Cardiac fibroblast (primary cell): ENCODE results near the gene CCR1.
"Not testable (repeated sequence)": the region's sequence is repeated elsewhere in the genome, so short reads cannot be mapped to it uniquely, and the experiment has no call there.

Source experiments
- DNase-seq, 2 donors: peaks; one replicate each; pipeline versions ENCODE4 v3.0.0 to v3.0.0-alpha.2; 2010; ENCODE audit warnings: low read depth in 2 of 2
- H3K4me3 ChIP-seq, 2 donors: replicated peaks in 1 of 2; 1 replicate in 1 of 2; 2 replicates in 1 of 2; pipeline ENCODE4 v1.5.1; 2011; ENCODE audit warnings: low read depth in 2 of 2, low read length in 2 of 2, mild to moderate bottlenecking in 2 of 2, moderate library complexity in 1 of 2
- CTCF ChIP-seq: IDR thresholded peaks from one replicate; pipeline ENCODE4 v1.5.1; 2011; ENCODE audit warnings: low read depth, mild to moderate bottlenecking, low read length, inconsistent platforms

Gene CCR1

DNA sequence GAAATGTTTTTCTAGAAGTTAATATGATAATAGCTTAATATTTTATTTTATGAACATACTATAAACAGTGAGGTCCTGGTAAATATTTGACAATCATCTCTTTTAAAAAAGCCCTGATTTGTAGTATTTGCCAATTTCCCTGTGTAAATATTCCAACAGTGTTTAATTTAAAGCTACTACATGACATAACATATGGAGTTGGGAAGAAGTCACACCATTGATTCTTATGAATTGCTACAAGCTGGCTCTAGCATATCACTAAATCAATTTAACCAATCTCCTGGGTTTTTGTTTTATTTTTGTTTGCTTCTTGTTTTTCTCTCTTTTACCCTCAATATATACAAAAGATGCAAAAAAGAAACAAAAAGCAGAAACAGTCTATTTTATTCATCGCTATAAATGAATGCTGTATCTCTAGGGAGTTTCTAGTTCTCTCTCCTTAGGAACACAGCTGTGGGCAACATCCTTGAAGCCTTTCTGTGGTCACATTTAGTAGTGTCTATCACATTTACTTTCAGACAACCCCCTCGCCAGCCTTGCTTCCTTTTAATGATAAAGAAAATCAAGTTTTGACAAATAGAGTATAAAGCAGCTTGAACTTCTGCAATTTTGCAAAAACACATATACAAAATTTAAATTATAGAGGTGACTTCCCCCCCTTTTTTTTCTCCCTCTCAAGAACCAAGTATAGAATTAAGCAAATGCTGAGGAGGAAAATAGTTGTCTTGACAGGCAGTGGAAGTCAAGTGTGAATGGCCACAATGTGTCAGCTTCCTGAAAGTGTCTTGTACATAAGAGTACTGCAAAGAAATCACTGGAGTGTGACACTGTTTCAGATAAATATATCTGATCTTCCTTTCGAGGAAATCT is 21.4 kb downstream of the CCR1 start:
- TF ChIP-seq CTCF, result no peak
- no peak overlapping the region for H3K4me3 ChIP-seq
- DNase-seq, result no peak

GRCh38 chr3:46184469-46184868 is 23.6 kb downstream of the CCR1 start:
- no peak for TF ChIP-seq CTCF
- peak; percentile 28 to 87 for DNase-seq
- no peak overlapping the region for H3K4me3 ChIP-seq

DNA sequence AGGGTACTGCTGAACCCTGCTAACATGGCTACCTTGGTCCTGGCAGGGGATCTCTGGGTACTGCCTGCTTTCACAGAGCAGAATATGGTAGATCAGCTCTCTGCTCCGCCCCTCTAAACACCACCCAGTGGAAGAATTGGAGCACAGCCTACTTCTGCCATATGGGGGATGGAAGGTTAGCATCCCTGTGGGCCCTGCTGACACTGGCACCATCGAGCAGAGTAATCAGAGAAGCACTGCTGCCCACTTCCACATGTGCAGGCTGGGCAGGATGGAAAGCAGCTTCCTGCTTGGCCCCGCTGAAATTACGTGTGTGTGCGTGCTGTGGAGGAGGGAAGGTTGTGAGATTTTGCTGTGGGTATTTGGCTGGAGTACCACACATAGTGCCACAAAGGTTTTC is 24.8 kb downstream of the CCR1 start:
- DNase-seq, result no peak
- no peak for TF ChIP-seq CTCF
- no peak overlapping the region for H3K4me3 ChIP-seq

GRCh38 chr3:46168583-46169345 is 39.3 kb downstream of the CCR1 start:
- no peak overlapping the region for H3K4me3 ChIP-seq
- no peak for TF ChIP-seq CTCF
- no peak for DNase-seq

DNA sequence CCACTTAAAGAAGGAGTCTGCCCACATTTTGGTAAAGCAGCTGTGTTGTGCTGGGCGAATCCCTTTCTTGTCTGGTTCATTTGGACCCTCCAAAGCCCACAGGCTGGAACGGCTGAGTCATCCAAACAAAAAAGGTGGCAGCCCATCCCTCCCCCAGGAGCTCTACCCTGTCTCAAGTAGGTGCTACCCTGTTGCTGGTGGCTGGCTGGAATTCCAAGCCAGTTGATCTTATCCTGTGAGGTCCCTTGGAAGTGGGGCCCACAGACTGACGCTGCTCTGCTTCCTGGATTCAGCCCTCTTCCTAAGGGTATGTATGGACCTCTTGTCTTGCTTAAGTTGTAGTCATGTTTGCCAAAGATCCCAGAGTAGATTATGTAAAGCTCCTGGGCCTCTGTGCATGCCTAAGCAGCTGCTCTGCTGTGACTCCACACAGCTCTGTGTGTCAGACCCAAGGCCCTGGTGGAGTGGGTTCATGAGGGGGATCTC is 44.5 kb downstream of the CCR1 start:
- peak in 1 of 2 donors; percentile 10 for DNase-seq
- no peak for TF ChIP-seq CTCF
- no peak overlapping the region for H3K4me3 ChIP-seq

- DNase-seq, result no peak
Observed at GRCh38 chr3:46162975-46163555, 45.0 kb downstream of the CCR1 start.

GRCh38 chr3:46157685-46158084 is 50.4 kb downstream of the CCR1 start:
- H3K4me3 ChIP-seq, DNase-seq: not testable (repeated sequence)

More at GRCh38 chr3:46162975-46163555, 45.0 kb downstream of the CCR1 start:
- H3K4me3 ChIP-seq, result no peak overlapping the region
- TF ChIP-seq CTCF, result peak; percentile 18
